ENCODE measurements around the gene CDH11. TPM values are rescaled to one million over a fixed set of nuclear protein-coding genes. Genes with fewer than 3 reads are reported as not detected.

Gene CDH11
- polyA plus RNA-seq, 1 donor (not counting 4 experiments of a cell fraction or from before 2014, with no cell fraction given) = 36.8 TPM

DNA sequence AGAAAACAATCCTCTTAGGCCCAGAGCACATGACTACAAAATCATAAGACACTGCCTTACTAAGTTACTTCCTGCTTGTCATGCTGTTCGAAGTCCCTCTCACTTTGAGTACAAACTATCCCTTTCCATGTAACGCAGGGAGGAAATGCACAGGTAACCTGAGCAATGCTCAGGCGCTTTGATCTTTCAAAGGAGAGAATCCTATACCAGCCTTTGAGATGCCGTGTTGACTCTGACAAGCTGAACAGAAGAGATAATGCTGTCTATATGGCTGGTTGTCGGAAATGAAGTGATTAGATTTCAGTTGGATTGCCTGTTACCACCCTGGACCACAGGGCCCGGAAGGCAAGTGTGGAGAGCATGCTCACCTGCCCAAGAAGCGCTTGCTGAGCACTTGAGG lies 75.9 kb downstream of the CDH11 start:
- Histone ChIP-seq H3K9me3 (ENCODE audit: control insufficient read depth, low read depth, low read length) (no peaks in the 10 kb centered on the region), H3K9ac (ENCODE audit: control insufficient read depth, extremely low read depth, insufficient read depth, low read length) (no peak overlapping the region), H3K79me2 (ENCODE audit: control insufficient read depth, insufficient read depth, low read length) (peaks cover 6% of the 10 kb centered on the region), H3K4me2 (ENCODE audit: control insufficient read depth, extremely low read depth, insufficient read depth, low read depth, low read length) (no peak overlapping the region), H4K20me1 (ENCODE audit: control insufficient read depth, extremely low read depth, insufficient read depth, low read length) (no peaks in the 10 kb centered on the region), H3K27me3 (ENCODE audit: control insufficient read depth, extremely low read depth, insufficient read depth, low read length) (no peaks in the 10 kb centered on the region), H3K9me1 (ENCODE audit: control insufficient read depth, extremely low read depth, insufficient read depth, low read length) (no peaks in the 10 kb centered on the region), H2AFZ (ENCODE audit: control insufficient read depth, low read length) (no peak overlapping the region), H3K36me3 (ENCODE audit: control insufficient read depth in 2 of 2, extremely low read depth in 1 of 2, insufficient read depth in 2 of 2, low read length in 2 of 2) (no peaks in the 10 kb centered on the region), H3K4me3 (ENCODE audit: control insufficient read depth in 2 of 3, extremely low read depth in 1 of 3, insufficient read depth in 2 of 3, low read depth in 1 of 3, low read length in 3 of 3) (no peak overlapping the region), H3K4me1 (ENCODE audit: control insufficient read depth, extremely low read depth, insufficient read depth, low read length) (no peaks in the 10 kb centered on the region), H3K27ac (ENCODE audit: control insufficient read depth, insufficient read depth, low read length) (no peak overlapping the region)
- no peak for FAIRE-seq
- dilution Hi-C loops (cut with MboI; ENCODE audit: extremely low pct_ligation_motif_present, low sequenced_read_pairs) = no loop called here
- TF ChIP-seq, protein P1, sequence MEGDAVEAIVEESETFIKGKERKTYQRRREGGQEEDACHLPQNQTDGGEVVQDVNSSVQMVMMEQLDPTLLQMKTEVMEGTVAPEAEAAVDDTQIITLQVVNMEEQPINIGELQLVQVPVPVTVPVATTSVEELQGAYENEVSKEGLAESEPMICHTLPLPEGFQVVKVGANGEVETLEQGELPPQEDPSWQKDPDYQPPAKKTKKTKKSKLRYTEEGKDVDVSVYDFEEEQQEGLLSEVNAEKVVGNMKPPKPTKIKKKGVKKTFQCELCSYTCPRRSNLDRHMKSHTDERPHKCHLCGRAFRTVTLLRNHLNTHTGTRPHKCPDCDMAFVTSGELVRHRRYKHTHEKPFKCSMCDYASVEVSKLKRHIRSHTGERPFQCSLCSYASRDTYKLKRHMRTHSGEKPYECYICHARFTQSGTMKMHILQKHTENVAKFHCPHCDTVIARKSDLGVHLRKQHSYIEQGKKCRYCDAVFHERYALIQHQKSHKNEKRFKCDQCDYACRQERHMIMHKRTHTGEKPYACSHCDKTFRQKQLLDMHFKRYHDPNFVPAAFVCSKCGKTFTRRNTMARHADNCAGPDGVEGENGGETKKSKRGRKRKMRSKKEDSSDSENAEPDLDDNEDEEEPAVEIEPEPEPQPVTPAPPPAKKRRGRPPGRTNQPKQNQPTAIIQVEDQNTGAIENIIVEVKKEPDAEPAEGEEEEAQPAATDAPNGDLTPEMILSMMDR (optimal IDR thresholded peaks at IDR 0.05 in 1 of 3, IDR thresholded peaks at IDR 0.05 in 1 of 3, conservative IDR thresholded peaks at IDR 0.05 in 1 of 3; ENCODE audit: extremely low read depth in 1 of 3, insufficient read depth in 2 of 3, low read length in 3 of 3) = no peak
- TF ChIP-seq EZH2 (IDR thresholded peaks at IDR 0.05; ENCODE audit: low read length) = no peak
- no peak for DNase-seq (ENCODE audit: low read depth, low spot score)

- H3K36me3 ChIP-seq (ENCODE audit: control insufficient read depth in 2 of 2, extremely low read depth in 1 of 2, insufficient read depth in 2 of 2, low read length in 2 of 2) = no peaks in the 10 kb centered on the region
- H4K20me1 ChIP-seq (ENCODE audit: control insufficient read depth, extremely low read depth, insufficient read depth, low read length) = no peaks in the 10 kb centered on the region
- TF ChIP-seq, protein P1 (optimal IDR thresholded peaks at IDR 0.05 in 1 of 3, IDR thresholded peaks at IDR 0.05 in 1 of 3, conservative IDR thresholded peaks at IDR 0.05 in 1 of 3; ENCODE audit: extremely low read depth in 1 of 3, insufficient read depth in 2 of 3, low read length in 3 of 3) = no peak
- TF ChIP-seq EZH2 (IDR thresholded peaks at IDR 0.05; ENCODE audit: low read length) = no peak
- no peak overlapping the region for H3K4me2 ChIP-seq (ENCODE audit: control insufficient read depth, extremely low read depth, insufficient read depth, low read depth, low read length)
- no peaks in the 10 kb centered on the region for H3K4me1 ChIP-seq (ENCODE audit: control insufficient read depth, extremely low read depth, insufficient read depth, low read length)
- FAIRE-seq (no peak), DNase-seq (ENCODE audit: low read depth, low spot score) (no peak)
- H3K9me1 ChIP-seq (ENCODE audit: control insufficient read depth, extremely low read depth, insufficient read depth, low read length) = no peaks in the 10 kb centered on the region
- dilution Hi-C loops (cut with MboI; ENCODE audit: extremely low pct_ligation_motif_present, low sequenced_read_pairs) = no loop called here
- no peak overlapping the region for H3K9ac ChIP-seq (ENCODE audit: control insufficient read depth, extremely low read depth, insufficient read depth, low read length)
- H3K4me3 ChIP-seq (ENCODE audit: control insufficient read depth in 2 of 3, extremely low read depth in 1 of 3, insufficient read depth in 2 of 3, low read depth in 1 of 3, low read length in 3 of 3) = no peak overlapping the region
- no peaks in the 10 kb centered on the region for H3K27me3 ChIP-seq (ENCODE audit: control insufficient read depth, extremely low read depth, insufficient read depth, low read length)
- no peaks in the 10 kb centered on the region for H3K9me3 ChIP-seq (ENCODE audit: control insufficient read depth, low read depth, low read length)
- H2AFZ ChIP-seq (ENCODE audit: control insufficient read depth, low read length) = no peak overlapping the region
- H3K27ac ChIP-seq (ENCODE audit: control insufficient read depth, insufficient read depth, low read length) = no peak overlapping the region
- H3K79me2 ChIP-seq (ENCODE audit: control insufficient read depth, insufficient read depth, low read length) = peaks cover 10% of the 10 kb centered on the region
Measured at GRCh38 chr16:65044873-65045272, 77.0 kb downstream of the CDH11 start.
